ENCODE results near the gene UBAC1.

GRCh38 chr9:135963338-135963737 lies 2.2 kb upstream of the UBAC1 start:
- TF ChIP-seq CTCF (IDR thresholded peaks at IDR 0.05 in 4 of 5, conservative IDR thresholded peaks at IDR 0.05 in 1 of 5) (no peak), POLR2A (IDR thresholded peaks at IDR 0.05) (no peak)

All from gastrocnemius medialis (tissue), 4 donors.